ENCODE results near the gene RNASE11. TPM values are rescaled to one million over a fixed set of nuclear protein-coding genes. Genes with fewer than 3 reads are reported as not detected.

Gene RNASE11
- total RNA-seq, 5 donors from 2014 or later (not counting 1 experiment from before 2014, with no cell fraction given): not detected

- peaks cover 0 to 5% (median 4%) of the 10 kb centered on the region in 3 donors for H3K4me1 Mint-ChIP-seq
- ATAC-seq (replicated peaks in 1 of 4): no peak
- DNase-seq: no peak
- H3K4me3 Mint-ChIP-seq: no peak overlapping the region
- 83% methylated on average over 4 of the region's 4 CpGs for WGBS (ENCODE audit: insufficient coverage)
- no peaks in the 10 kb centered on the region for H3K27me3 Mint-ChIP-seq
- Histone ChIP-seq H3K27me3 (replicated peaks in 1 of 2; ENCODE audit: control insufficient read depth in 2 of 2, extremely low read depth in 1 of 2, insufficient read depth in 2 of 2, low read length in 1 of 2) (no peaks in the 10 kb centered on the region), H3K36me3 (ENCODE audit: control insufficient read depth in 2 of 2, extremely low read depth in 1 of 2, insufficient read depth in 1 of 2, low read length in 1 of 2) (no peaks in the 10 kb centered on the region), H3K27ac (ENCODE audit: low read length) (no peak overlapping the region), H3K9me3 (no peaks in the 10 kb centered on the region), H3K4me1 (ENCODE audit: control insufficient read depth in 1 of 2, extremely low read depth in 1 of 2, insufficient read depth in 2 of 2, low read length in 2 of 2) (peaks cover 19 to 27% of the 10 kb centered on the region in 2 experiments), H3K4me3 (ENCODE audit: control insufficient read depth in 1 of 2, extremely low read depth in 1 of 2, low read length in 1 of 2) (no peak overlapping the region)
- no peak overlapping the region for H3K27ac Mint-ChIP-seq
- H3K9me3 Mint-ChIP-seq: no peaks in the 10 kb centered on the region
- POLR2A ChIA-PET: no interaction called here
- no peaks in the 10 kb centered on the region for H3K36me3 Mint-ChIP-seq
- CTCF ChIA-PET: interaction anchor here (0.6 to 5.1 kb wide), 6 partner anchors 54 to 285 kb away, joined by 3 to 69 read pairs (median 10); no protein-coding TSS in a partner anchor
Measured at GRCh38 chr14:20611277-20611676, 23.5 kb upstream of the RNASE11 start.

GRCh38 chr14:20610002-20610765 lies 22.4 kb upstream of the RNASE11 start:
- ChIA-PET POLR2A (interaction anchor here in 1 of 2 donors (0.9 kb wide), 1 partner anchor 199 kb away, joined by 3 read pairs; no protein-coding TSS in a partner anchor), CTCF (interaction anchor here (0.6 to 5.1 kb wide), 24 partner anchors 10 to 304 kb away, joined by 3 to 69 read pairs (median 4); partner anchors contain the start of genes PARP2 (in 2 of the 2), PIP4P1 (in 1 of the 2) and TTC5 (in 1 of the 2))
- ATAC-seq (replicated peaks in 1 of 4) (peak in 3 of 4 experiments; percentile 12 to 23 (median 19)), DNase-seq (peak in 33 of 35 experiments; percentile 36 to 82 (median 57))
- Mint-ChIP-seq H3K9me3 (no peaks in the 10 kb centered on the region), H3K27me3 (no peaks in the 10 kb centered on the region), H3K4me1 (peaks cover 0 to 5% (median 1%) of the 10 kb centered on the region in 3 donors), H3K36me3 (no peaks in the 10 kb centered on the region), H3K27ac (no peak overlapping the region), H3K4me3 (no peak overlapping the region)
- peaks cover 19 to 27% of the 10 kb centered on the region in 2 experiments for H3K4me1 ChIP-seq (ENCODE audit: control insufficient read depth in 1 of 2, extremely low read depth in 1 of 2, insufficient read depth in 2 of 2, low read length in 2 of 2)
- H3K4me3 ChIP-seq (ENCODE audit: control insufficient read depth in 1 of 2, extremely low read depth in 1 of 2, low read length in 1 of 2): peak overlapping the region; percentile 67 to 95
- no peaks in the 10 kb centered on the region for H3K9me3 ChIP-seq
- WGBS (ENCODE audit: insufficient coverage): 3% methylated on average over 11 of the region's 27 CpGs
- peak overlapping the region; percentile 30 for H3K27ac ChIP-seq (ENCODE audit: low read length)
- no peaks in the 10 kb centered on the region for H3K27me3 ChIP-seq (replicated peaks in 1 of 2; ENCODE audit: control insufficient read depth in 2 of 2, extremely low read depth in 1 of 2, insufficient read depth in 2 of 2, low read length in 1 of 2)
- no peaks in the 10 kb centered on the region for H3K36me3 ChIP-seq (ENCODE audit: control insufficient read depth in 2 of 2, extremely low read depth in 1 of 2, insufficient read depth in 1 of 2, low read length in 1 of 2)

GRCh38 chr14:20609215-20610001 lies 21.6 kb upstream of the RNASE11 start:
- CTCF ChIA-PET: interaction anchor here (0.6 to 5.1 kb wide), 26 partner anchors 10 to 304 kb away, joined by 3 to 69 read pairs (median 4); partner anchors contain the start of genes PARP2 (in 2 of the 2), PIP4P1 (in 1 of the 2) and TTC5 (in 1 of the 2)
- no peak overlapping the region for H3K27ac Mint-ChIP-seq
- no peak overlapping the region for H3K4me3 Mint-ChIP-seq
- POLR2A ChIA-PET: interaction anchor here in 1 of 2 donors (0.9 kb wide), 1 partner anchor 198 kb away, joined by 3 read pairs; no protein-coding TSS in a partner anchor
- no peaks in the 10 kb centered on the region for H3K36me3 Mint-ChIP-seq
- H3K4me1 ChIP-seq (ENCODE audit: control insufficient read depth in 1 of 2, extremely low read depth in 1 of 2, insufficient read depth in 2 of 2, low read length in 2 of 2): peaks cover 19 to 26% of the 10 kb centered on the region in 2 experiments
- ATAC-seq (replicated peaks in 1 of 4) (peak; percentile 11 to 32 (median 21)), DNase-seq (peak in 29 of 35 experiments; percentile 22 to 87 (median 46))
- no peaks in the 10 kb centered on the region for H3K27me3 ChIP-seq (replicated peaks in 1 of 2; ENCODE audit: control insufficient read depth in 2 of 2, extremely low read depth in 1 of 2, insufficient read depth in 2 of 2, low read length in 1 of 2)
- no peaks in the 10 kb centered on the region for H3K36me3 ChIP-seq (ENCODE audit: control insufficient read depth in 2 of 2, extremely low read depth in 1 of 2, insufficient read depth in 1 of 2, low read length in 1 of 2)
- WGBS (ENCODE audit: insufficient coverage): under 1% methylated on average over 29 of the region's 44 CpGs
- no peaks in the 10 kb centered on the region for H3K9me3 ChIP-seq
- H3K27me3 Mint-ChIP-seq: no peaks in the 10 kb centered on the region
- no peak overlapping the region for H3K27ac ChIP-seq (ENCODE audit: low read length)
- peaks cover 0 to 1% (median under 1%) of the 10 kb centered on the region in 3 donors for H3K4me1 Mint-ChIP-seq
- H3K9me3 Mint-ChIP-seq: no peaks in the 10 kb centered on the region
- H3K4me3 ChIP-seq (ENCODE audit: control insufficient read depth in 1 of 2, extremely low read depth in 1 of 2, low read length in 1 of 2): peak overlapping the region; percentile 67 to 95

GRCh38 chr14:20608383-20609110 lies 20.7 kb upstream of the RNASE11 start:
- Mint-ChIP-seq H3K27me3 (no peaks in the 10 kb centered on the region), H3K4me3 (no peak overlapping the region), H3K36me3 (no peaks in the 10 kb centered on the region), H3K9me3 (no peaks in the 10 kb centered on the region), H3K4me1 (peaks cover 0 to 1% (median 0%) of the 10 kb centered on the region in 3 donors), H3K27ac (no peak overlapping the region)
- ChIA-PET POLR2A (no interaction called here), CTCF (interaction anchor here (0.7 to 5.1 kb wide), 10 partner anchors 9 to 282 kb away, joined by 3 to 69 read pairs (median 4); partner anchors contain the start of gene TEP1 (in 1 of the 2))
- 100% methylated on average over 2 of the region's 7 CpGs for WGBS (ENCODE audit: insufficient coverage)
- DNase-seq (no peak), ATAC-seq (replicated peaks in 1 of 4) (no peak)
- Histone ChIP-seq H3K4me3 (ENCODE audit: control insufficient read depth in 1 of 2, extremely low read depth in 1 of 2, low read length in 1 of 2) (no peak overlapping the region), H3K9me3 (no peaks in the 10 kb centered on the region), H3K27me3 (replicated peaks in 1 of 2; ENCODE audit: control insufficient read depth in 2 of 2, extremely low read depth in 1 of 2, insufficient read depth in 2 of 2, low read length in 1 of 2) (no peaks in the 10 kb centered on the region), H3K27ac (ENCODE audit: low read length) (no peak overlapping the region), H3K36me3 (ENCODE audit: control insufficient read depth in 2 of 2, extremely low read depth in 1 of 2, insufficient read depth in 1 of 2, low read length in 1 of 2) (no peaks in the 10 kb centered on the region), H3K4me1 (ENCODE audit: control insufficient read depth in 1 of 2, extremely low read depth in 1 of 2, insufficient read depth in 2 of 2, low read length in 2 of 2) (peaks cover 15 to 19% of the 10 kb centered on the region in 2 experiments)

- H3K9me3 ChIP-seq: no peaks in the 10 kb centered on the region
- DNase-seq (no peak), ATAC-seq (replicated peaks in 1 of 4) (no peak)
- H3K27ac ChIP-seq (ENCODE audit: low read length): no peak overlapping the region
- Mint-ChIP-seq H3K36me3 (no peaks in the 10 kb centered on the region), H3K27ac (no peak overlapping the region), H3K9me3 (no peaks in the 10 kb centered on the region), H3K4me3 (no peak overlapping the region), H3K4me1 (peaks cover 0 to 1% (median 0%) of the 10 kb centered on the region in 3 donors), H3K27me3 (no peaks in the 10 kb centered on the region)
- no peak overlapping the region for H3K4me3 ChIP-seq (ENCODE audit: control insufficient read depth in 1 of 2, extremely low read depth in 1 of 2, low read length in 1 of 2)
- ChIA-PET POLR2A (no interaction called here), CTCF (interaction anchor here (1.1 to 5.1 kb wide), 5 partner anchors 75 to 281 kb away, joined by 4 to 69 read pairs (median 5); partner anchors contain the start of gene TEP1 (in 1 of the 2))
- no CpG with 5 or more reads among the region's 5 CpGs for WGBS (ENCODE audit: insufficient coverage)
- H3K4me1 ChIP-seq (ENCODE audit: control insufficient read depth in 1 of 2, extremely low read depth in 1 of 2, insufficient read depth in 2 of 2, low read length in 2 of 2): peaks cover 10 to 15% of the 10 kb centered on the region in 2 experiments
- H3K27me3 ChIP-seq (replicated peaks in 1 of 2; ENCODE audit: control insufficient read depth in 2 of 2, extremely low read depth in 1 of 2, insufficient read depth in 2 of 2, low read length in 1 of 2): no peaks in the 10 kb centered on the region
- no peaks in the 10 kb centered on the region for H3K36me3 ChIP-seq (ENCODE audit: control insufficient read depth in 2 of 2, extremely low read depth in 1 of 2, insufficient read depth in 1 of 2, low read length in 1 of 2)
Measured at GRCh38 chr14:20607617-20608016, 19.8 kb upstream of the RNASE11 start.
